Stimulated activated CD8-positive, alpha-beta memory T cell treated with anti-CD3 and anti-CD28 coated beads, Interleukin-2, amount 100 ng/mL, for 1 hour (primary cell): Measurements from ENCODE around the gene PCP4L1.
"Not testable (repeated sequence)": the region's sequence is repeated elsewhere in the genome, so short reads cannot be mapped to it uniquely, and the experiment has no call there.

ENCODE experiments used
- DNase-seq, 2 donors: peaks; one replicate each; pipeline ENCODE4 v3.0.0-alpha.2; 2020; ENCODE audit warnings: low read depth in 2 of 2

The PCP4L1 gene

GRCh38 chr1:161258439-161259344 lies at the start of gene PCP4L1:
Gene PCP4L1 (plus strand): TSS chr1:161258745. CDS start chr1:161258975, 230 bp downstream.
- DNase-seq = peak in 1 of 2 donors; percentile 1

DNA sequence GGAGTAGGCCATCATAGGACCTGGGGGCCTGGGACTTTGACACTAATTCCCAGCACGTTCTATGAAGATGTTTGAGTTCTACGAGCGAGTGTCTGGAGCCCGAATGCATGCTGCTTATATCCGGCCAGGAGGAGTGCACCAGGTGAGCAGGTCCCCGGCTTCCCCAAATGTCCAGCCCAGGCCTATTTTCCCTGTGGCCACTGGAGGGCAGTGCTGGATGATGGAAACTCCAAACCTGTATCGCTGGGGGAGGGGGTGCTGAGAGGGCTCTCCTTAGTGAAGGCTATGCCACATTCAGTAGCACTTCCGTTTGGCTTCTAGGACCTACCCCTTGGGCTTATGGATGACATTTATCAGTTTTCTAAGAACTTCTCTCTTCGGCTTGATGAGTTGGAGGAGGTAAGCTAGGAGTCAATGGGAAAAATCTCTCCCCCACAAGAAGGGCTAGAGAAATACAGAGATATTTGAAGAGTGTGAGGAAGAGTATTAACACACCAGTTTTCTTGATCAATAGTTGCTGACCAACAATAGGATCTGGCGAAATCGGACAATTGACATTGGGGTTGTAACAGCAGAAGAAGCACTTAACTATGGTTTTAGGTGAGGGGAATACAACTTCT lies 48.6 kb upstream of the PCP4L1 start:
- peak; percentile 37 to 56 for DNase-seq

- DNase-seq = no peak
Observed at GRCh38 chr1:161214369-161214768, 44.2 kb upstream of the PCP4L1 start.

DNA sequence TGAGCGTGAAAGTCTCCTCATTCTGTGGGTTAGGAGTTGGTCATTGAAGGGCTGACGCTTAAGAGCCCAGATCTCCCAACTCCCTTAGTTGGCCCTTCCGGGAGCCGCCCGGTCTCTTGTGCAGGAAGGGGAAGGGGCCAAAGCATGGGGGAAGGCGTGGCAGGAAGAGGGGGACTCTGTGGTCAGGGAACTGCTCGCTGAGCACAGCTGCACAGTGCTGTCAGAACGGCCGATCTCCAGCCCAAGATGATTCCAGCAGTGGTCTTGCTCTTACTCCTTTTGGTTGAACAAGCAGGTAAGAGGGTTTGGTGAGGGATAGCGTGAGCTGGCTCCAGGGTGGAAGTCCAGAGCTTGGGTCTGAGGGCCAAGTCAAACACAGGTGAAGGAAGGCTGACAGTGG lies 43.5 kb upstream of the PCP4L1 start, which contains the start of gene FCER1G:
FCER1G (plus strand) TSS at position 220 of the 400 bp plus-strand sequence; CDS start at position 247, 27 bp downstream.
- DNase-seq = no peak

- DNase-seq = no peak
Observed at GRCh38 chr1:161216945-161217712, 41.4 kb upstream of the PCP4L1 start.

DNA sequence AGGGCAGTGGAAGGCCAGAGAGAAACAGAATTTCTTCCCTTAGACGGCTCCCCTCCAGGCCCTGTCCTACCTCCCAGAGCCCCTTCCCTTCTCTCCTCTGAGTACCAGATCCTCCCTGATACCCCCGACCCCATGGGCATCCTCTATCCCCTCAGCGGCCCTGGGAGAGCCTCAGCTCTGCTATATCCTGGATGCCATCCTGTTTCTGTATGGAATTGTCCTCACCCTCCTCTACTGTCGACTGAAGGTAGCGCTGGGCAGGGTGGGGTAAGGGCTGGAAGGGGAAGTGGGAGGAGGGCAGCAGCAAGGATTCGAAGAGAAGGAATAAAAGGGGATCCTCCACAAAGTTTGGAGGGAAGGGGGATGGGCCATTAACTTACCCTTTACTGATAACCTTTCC lies 40.7 kb upstream of the PCP4L1 start:
- no peak for DNase-seq

DNA sequence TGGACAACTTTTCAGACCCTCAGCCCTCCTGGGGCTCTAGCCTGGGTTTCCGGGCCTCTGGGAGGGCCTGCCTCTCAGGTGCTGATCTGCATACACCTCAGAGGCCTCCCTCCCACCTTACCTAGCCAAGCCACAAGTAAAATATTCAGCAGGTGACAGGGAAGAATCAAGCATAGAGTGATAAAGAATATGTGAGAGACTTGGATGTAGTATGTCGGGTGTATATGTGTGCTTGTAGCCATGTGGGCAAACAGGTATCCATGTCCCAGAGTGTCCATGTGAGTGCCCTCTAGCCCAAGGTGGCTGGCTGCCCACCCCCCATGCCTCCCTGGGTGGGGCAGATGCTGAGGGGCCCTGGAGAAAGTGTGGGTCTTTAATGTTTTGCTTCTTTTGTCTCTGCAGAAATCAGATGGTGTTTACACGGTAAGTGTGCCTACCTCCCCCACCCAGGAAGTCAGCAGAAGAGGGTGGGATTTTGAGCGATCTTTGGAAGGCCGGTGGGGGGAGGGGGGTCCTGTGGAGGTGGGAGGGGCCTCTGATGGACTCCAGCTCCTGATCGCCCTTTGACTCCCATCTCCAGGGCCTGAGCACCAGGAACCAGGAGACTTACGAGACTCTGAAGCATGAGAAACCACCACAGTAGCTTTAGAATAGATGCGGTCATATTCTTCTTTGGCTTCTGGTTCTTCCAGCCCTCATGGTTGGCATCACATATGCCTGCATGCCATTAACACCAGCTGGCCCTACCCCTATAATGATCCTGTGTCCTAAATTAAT lies 40.1 kb upstream of the PCP4L1 start:
- DNase-seq = no peak

GRCh38 chr1:161219078-161219892 lies 39.3 kb upstream of the PCP4L1 start:
- DNase-seq = no peak

- DNase-seq = no peak
Observed at GRCh38 chr1:161220002-161220401, 38.5 kb upstream of the PCP4L1 start.

DNA sequence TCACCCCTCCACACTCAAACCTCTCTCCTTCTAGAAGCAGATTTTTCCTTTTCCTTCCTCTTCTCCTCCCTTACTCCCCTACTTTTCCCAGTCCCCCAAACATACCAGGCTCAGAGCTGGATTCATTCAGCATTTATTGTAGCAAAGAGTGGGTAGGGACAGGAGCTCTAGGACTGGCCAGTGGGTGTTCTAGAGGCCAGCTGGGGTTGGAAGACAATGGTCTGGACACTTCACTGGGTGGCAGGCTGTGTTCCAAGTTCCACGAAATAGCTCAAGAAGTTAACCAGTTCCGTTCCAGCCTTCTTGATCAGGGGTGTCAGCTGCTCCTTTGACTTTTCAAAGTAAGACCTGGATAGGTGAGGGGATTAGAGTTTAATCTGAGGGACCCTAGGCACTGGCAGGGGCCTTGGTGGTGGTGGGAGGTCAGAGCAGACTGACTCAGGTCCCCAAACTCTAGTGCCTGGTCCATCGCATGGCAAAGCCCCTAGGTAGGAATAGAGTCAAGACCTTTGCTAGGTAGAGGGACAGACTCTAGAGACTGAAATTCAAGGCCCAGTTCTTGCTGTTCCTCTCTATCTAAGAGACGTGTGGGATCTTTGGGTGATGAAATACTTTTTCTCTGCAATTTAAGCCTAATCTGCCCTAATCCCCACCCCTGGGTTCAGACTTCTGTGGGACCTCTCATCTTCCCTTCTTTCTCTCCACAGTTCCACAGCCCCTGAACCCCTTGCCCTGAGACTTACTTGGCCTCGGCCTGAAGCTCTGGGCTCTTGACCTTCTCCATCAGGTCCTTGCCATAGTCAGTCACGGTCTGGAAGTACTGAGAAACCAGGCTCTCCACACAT lies 36.1 kb upstream of the PCP4L1 start:
- DNase-seq = no peak

DNA sequence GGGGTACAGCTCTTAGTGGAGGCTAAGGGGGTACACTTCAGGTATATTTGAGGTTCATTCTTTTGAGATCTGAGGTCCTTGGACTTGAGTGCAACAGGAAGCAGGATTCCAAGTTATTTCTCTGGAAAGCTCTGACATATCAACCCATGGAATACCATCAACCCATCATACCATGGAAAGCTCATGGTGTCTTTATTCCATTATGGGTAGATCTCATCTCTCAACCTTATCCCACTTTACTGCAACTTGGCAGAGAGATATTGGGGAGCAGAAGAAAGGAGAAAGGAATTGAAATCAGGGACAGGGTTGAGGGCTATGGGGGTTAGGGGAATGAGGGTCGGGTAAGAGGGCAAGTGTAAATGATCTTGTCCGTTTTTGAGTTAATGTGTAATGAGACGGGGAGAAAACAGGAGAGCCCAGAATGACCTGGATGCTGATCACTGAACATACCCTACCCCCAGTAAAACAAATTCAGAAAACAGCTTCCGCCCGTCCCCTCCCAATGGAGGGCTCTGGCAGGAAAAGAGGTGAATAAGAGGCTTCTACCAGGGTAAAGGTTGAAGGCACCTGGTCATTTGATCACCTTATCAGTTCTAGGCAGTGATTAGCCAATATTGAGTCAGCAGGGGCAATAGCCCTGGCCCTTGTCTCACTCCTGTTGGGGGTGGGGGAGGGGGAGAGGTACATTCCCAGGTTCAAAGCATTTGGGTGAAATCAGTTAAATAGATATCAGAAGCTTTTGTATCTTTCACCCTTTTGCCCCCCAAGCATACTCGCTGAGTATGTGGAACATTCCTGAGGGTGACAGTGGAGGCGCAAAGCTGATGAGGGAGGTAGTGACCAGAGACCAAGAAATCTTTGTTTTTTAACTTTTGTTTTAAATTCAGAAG lies 34.5 kb upstream of the PCP4L1 start:
- no peak for DNase-seq

DNA sequence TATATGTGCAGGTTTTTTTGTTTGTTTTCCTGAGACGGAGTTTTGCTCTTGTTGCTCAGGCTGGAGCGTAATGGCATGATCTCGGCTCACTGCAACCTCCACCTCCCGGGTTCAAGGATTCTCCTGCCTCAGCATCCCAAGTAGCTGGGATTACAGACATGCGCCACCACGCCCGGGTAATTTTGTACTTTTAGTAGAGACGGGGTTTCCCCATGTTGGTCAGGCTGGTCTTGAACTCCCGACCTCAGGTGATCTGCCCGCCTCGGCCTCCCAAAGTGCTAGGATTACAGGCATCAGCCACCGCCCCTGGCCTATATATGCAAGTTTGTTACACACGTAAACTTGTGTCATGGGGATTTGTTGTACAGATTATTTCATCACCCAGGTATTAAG lies 33.9 kb upstream of the PCP4L1 start:
- not testable (repeated sequence) for DNase-seq

DNA sequence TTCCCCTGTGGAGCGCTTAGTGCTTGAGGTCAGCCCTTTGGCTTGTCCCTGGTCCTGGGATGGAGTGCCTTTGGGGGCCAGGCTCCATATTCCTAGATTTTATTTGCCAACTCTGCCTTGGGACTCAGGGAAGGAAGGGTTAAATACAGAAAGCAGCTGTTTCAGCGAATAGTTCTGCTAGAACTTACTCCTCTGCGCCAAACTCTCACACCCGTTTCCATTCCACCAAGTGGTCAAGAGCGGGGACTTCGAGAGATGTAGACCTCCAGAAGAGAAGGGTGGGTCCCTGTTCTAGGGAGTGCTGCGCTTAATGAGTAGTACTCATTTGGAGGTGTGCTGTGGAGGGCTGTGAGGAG lies 33.4 kb upstream of the PCP4L1 start:
- DNase-seq = no peak

DNA sequence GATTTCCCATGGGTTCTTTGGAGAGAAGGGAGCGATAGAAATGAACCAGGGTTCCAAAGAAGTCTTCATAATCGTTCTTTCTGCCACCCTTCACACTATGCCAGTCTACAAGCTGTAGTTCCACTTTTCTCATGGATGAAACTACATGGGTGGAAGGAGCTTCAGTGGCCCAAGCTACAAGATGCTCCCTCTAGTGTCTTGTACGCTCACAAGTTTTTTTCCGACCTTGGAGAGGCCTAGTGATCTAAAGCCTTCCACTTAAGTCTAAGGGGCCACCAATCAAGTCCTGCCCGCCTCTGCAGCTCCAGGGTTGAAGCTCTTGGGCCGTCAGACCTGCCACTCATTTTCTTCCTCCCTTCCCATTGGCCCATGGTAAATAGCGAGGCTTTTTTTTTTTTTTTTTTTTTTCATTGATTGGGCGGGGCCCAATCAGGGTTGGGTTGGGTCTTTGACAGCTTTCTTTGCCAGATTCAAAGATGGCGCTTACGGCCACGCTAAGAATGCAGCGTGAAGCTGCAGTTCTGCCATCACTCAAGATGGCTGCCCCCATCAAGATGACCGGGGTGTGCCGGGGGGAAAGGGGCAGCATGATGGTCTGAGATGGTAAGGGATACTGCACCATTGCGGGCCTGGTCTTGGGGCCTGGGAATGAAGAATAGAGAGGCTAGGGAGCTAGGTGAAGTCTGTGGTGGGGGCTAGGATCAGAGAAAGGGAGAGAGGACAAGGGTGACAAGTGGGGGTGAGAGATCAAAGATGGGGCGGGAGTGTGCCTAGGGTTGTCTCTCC lies 32.8 kb upstream of the PCP4L1 start, which contains the start of gene TOMM40L:
TOMM40L (plus strand) TSS at position 527 of the 786 bp plus-strand sequence. CDS start 430 bp downstream, outside the sequence.
- peak; percentile 64 to 76 for DNase-seq

DNA sequence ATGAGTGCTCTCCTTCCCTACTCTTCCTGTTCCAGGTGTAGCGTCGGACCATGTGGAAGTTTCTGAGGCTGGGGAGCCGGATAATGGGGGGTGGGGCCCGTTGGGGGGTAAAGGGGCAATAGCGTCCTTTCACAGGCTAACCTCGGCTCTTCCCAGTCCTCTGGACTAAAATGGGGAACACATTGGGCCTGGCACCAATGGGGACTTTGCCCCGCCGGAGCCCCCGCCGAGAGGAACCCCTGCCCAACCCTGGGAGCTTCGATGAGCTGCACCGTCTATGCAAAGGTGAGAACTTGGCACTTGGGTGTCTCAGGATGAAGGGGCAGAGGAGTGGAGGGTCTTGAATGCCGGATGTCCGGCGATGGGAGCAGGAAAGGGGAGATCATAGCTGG lies 32.2 kb upstream of the PCP4L1 start:
- DNase-seq = no peak

- no peak for DNase-seq
Observed at GRCh38 chr1:161226759-161227158, 31.8 kb upstream of the PCP4L1 start.

GRCh38 chr1:161227196-161227871 lies 31.2 kb upstream of the PCP4L1 start:
- peak; percentile 73 to 83 for DNase-seq
